ENCODE measurements around the gene SYNPO.
A peak's percentile ranks its signal among the peaks of the same experiment; 100 is the strongest.

Gene SYNPO

DNA sequence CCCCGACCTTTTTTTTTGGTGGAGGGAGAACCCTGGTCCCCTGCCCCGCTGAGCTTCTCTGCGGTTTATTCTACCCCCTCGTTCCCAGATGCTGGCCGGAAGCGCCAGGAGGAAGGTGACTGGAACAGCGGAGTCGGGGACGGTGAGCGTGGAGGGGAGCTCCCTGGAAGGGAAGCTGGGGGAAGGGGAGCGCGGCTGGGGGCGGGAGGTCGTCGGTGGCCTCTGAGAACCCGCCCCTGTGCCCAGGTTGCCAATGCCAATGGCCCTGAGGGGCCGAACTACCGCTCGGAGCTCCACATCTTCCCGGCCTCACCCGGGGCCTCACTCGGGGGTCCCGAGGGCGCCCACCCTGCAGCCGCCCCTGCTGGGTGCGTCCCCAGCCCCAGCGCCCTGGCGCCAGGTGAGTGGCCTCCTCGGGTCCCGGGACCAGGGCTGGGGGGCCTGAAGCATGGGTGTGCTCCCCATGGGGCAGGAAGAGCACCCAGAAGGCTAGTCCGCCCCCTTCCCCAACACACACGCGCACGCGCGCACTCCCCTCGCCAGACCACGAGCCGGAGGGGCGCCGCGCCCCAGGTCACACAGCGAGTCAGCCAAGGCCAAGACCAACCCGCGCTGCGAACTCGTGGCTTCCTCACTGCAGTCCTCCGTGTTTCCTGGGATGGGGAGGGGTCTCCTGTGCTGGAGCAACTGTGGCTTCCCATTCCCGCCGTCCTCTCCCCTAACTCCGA is 31.2 kb downstream of the SYNPO start:
- Histone ChIP-seq H3K9me3 (no peaks in the 10 kb centered on the region), H3K27ac (no peak overlapping the region), H3K36me3 (no peaks in the 10 kb centered on the region), H3K4me3 (ENCODE audit: low read depth in 1 of 2, low read length in 1 of 2) (peak overlapping the region; percentile 31 to 61), H3K4me1 (ENCODE audit: control insufficient read depth in 1 of 2, insufficient read depth in 1 of 2, low read depth in 1 of 2, low read length in 1 of 2) (peaks cover 23 to 28% of the 10 kb centered on the region in 2 experiments), H3K27me3 (peaks cover 25% of the 10 kb centered on the region)
- TF ChIP-seq, protein P1, sequence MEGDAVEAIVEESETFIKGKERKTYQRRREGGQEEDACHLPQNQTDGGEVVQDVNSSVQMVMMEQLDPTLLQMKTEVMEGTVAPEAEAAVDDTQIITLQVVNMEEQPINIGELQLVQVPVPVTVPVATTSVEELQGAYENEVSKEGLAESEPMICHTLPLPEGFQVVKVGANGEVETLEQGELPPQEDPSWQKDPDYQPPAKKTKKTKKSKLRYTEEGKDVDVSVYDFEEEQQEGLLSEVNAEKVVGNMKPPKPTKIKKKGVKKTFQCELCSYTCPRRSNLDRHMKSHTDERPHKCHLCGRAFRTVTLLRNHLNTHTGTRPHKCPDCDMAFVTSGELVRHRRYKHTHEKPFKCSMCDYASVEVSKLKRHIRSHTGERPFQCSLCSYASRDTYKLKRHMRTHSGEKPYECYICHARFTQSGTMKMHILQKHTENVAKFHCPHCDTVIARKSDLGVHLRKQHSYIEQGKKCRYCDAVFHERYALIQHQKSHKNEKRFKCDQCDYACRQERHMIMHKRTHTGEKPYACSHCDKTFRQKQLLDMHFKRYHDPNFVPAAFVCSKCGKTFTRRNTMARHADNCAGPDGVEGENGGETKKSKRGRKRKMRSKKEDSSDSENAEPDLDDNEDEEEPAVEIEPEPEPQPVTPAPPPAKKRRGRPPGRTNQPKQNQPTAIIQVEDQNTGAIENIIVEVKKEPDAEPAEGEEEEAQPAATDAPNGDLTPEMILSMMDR (IDR thresholded peaks at IDR 0.05) = no peak

DNA sequence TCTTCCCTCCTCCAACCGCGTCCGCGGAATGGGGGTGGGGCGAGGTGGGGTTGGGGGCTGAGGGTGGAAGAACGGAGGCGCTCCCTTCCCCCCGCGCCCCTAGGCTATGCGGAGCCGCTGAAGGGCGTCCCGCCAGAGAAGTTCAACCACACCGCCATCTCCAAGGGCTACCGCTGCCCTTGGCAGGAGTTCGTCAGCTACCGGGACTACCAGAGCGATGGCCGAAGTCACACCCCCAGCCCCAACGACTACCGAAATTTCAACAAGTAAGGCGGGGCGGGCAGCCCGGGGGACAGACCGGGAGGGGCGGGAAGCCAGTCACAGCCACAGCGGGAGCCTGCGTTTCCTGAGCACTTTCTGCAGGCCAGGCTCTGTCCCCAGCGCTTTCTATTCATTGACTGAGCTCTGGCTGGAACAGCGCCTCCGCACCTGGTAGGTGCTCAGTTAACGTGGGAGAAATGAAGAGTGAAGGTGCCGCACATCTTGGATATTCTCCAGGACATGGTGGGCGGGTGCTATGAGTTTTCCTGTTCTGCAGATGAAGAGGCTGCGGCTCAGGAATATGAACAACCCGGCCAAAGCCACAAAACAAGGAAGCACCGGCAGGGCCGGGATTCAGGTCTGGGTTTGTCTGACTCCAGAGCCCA is 31.9 kb downstream of the SYNPO start:
- H3K9me3 ChIP-seq = no peaks in the 10 kb centered on the region
- H3K4me3 ChIP-seq (ENCODE audit: low read depth in 1 of 2, low read length in 1 of 2) = peak overlapping the region; percentile 31 to 61
- no peaks in the 10 kb centered on the region for H3K36me3 ChIP-seq
- peaks cover 25% of the 10 kb centered on the region for H3K27me3 ChIP-seq
- TF ChIP-seq, protein P1 (IDR thresholded peaks at IDR 0.05) = no peak
- H3K27ac ChIP-seq = no peak overlapping the region
- H3K4me1 ChIP-seq (ENCODE audit: control insufficient read depth in 1 of 2, insufficient read depth in 1 of 2, low read depth in 1 of 2, low read length in 1 of 2) = peaks cover 23 to 28% of the 10 kb centered on the region in 2 experiments

DNA sequence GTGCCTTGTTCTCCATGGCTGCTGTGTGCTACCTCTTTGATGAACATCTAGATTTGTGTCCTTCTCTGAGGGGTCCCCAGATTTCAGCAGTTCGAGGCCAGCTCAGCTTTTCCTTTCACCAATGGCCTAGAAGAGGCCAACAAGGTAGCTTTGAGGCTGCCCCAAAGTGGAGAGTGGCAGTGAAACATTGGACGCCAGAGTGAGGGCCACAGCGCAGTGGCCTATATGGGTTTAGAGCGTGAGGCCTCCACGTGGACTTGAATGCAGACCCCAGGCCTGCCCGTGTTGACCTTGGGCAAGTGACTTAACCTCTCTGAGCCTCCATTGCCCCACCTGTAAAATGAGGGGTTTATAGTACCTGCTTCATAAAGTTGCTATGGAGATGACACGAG is 32.4 kb downstream of the SYNPO start:
- peaks cover 25% of the 10 kb centered on the region for H3K27me3 ChIP-seq
- no peaks in the 10 kb centered on the region for H3K36me3 ChIP-seq
- peak overlapping the region in 1 of 2 experiments; percentile 31 for H3K4me3 ChIP-seq (ENCODE audit: low read depth in 1 of 2, low read length in 1 of 2)
- H3K27ac ChIP-seq = no peak overlapping the region
- TF ChIP-seq, protein P1 (IDR thresholded peaks at IDR 0.05) = no peak
- peaks cover 23 to 28% of the 10 kb centered on the region in 2 experiments for H3K4me1 ChIP-seq (ENCODE audit: control insufficient read depth in 1 of 2, insufficient read depth in 1 of 2, low read depth in 1 of 2, low read length in 1 of 2)
- no peaks in the 10 kb centered on the region for H3K9me3 ChIP-seq

DNA sequence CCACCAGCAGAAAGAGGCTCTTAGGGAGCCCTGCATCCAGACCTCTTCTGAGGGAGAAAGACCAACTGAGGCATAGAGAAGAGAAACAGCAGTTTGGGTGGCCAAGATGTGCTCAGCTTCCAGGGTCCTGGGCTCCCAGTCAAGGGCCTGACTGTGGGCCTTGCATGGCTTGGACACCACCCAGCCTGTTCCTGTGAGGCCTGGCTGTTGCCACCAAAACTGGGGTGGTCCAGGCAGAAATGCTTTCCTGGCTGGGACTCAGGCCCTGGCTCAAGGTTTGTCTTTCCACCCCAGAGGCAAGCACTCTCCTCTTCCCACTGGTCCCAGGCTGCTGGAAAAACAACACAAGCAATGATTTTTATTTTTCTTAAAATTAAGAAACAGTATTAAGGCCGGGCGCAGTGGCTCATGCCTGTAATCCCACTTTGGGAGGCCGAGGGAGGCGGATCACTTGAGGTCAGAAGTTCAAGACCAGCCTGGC is 33.9 kb downstream of the SYNPO start:
- H3K4me1 ChIP-seq (ENCODE audit: control insufficient read depth in 1 of 2, insufficient read depth in 1 of 2, low read depth in 1 of 2, low read length in 1 of 2) = peaks cover 23 to 28% of the 10 kb centered on the region in 2 experiments
- H3K9me3 ChIP-seq = no peaks in the 10 kb centered on the region
- peaks cover 25% of the 10 kb centered on the region for H3K27me3 ChIP-seq
- H3K36me3 ChIP-seq = no peaks in the 10 kb centered on the region
- no peak overlapping the region for H3K4me3 ChIP-seq (ENCODE audit: low read depth in 1 of 2, low read length in 1 of 2)
- TF ChIP-seq, protein P1 (IDR thresholded peaks at IDR 0.05) = no peak
- no peak overlapping the region for H3K27ac ChIP-seq

DNA sequence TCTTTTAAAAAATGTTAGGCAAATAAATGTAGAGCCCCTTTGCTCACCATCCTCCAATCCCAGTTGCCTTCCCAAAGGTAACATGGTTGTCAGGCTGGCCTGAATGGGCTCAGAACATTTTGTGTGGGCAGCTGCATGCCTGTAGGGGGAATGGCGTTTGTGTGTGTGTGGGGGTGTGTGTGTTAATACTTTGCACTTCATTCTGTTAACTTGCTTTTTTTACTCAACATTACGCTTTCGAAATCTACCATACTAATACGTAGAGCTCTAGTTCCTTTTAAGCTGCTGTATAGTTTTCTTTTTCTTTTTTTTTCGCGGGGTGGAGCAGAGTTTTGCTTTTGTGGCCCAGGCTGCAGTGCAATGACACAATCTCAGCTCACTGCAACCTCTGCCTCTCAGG is 34.6 kb downstream of the SYNPO start:
- H3K9me3 ChIP-seq = no peaks in the 10 kb centered on the region
- no peak overlapping the region for H3K4me3 ChIP-seq (ENCODE audit: low read depth in 1 of 2, low read length in 1 of 2)
- H3K36me3 ChIP-seq = no peaks in the 10 kb centered on the region
- no peak overlapping the region for H3K27ac ChIP-seq
- peaks cover 23 to 28% of the 10 kb centered on the region in 2 experiments for H3K4me1 ChIP-seq (ENCODE audit: control insufficient read depth in 1 of 2, insufficient read depth in 1 of 2, low read depth in 1 of 2, low read length in 1 of 2)
- peaks cover 25% of the 10 kb centered on the region for H3K27me3 ChIP-seq
- TF ChIP-seq, protein P1 (IDR thresholded peaks at IDR 0.05) = no peak

Data from neutrophil (primary cell).